ENCODE data around the gene STXBP4.

The STXBP4 gene

GRCh38 chr17:55124730-55125360, 156.3 kb downstream of the STXBP4 start:
- DNase-seq: no peak

GRCh38 chr17:55133583-55133982, 165.0 kb downstream of the STXBP4 start:
- no peak for DNase-seq

- DNase-seq: no peak
These were observed 166.1 kb downstream of the STXBP4 start for GRCh38 chr17:55134486-55135157.

GRCh38 chr17:55140809-55141208, 172.2 kb downstream of the STXBP4 start:
- peak; percentile 38 for DNase-seq

GRCh38 chr17:55144518-55144917, 176.0 kb downstream of the STXBP4 start:
- no peak for DNase-seq

- no peak for DNase-seq
These were observed 180.9 kb downstream of the STXBP4 start for GRCh38 chr17:55149485-55149884.

- DNase-seq: no peak
These were observed 183.7 kb downstream of the STXBP4 start for GRCh38 chr17:55152236-55152635.

- DNase-seq: no peak
These were observed 185.5 kb downstream of the STXBP4 start for GRCh38 chr17:55154101-55154500.

- DNase-seq: peak; percentile 78
These were observed 187.4 kb downstream of the STXBP4 start for GRCh38 chr17:55155856-55156560.

GRCh38 chr17:55157165-55157564, 188.6 kb downstream of the STXBP4 start:
- DNase-seq: peak; percentile 73

- no peak for DNase-seq
These were observed 189.9 kb downstream of the STXBP4 start for GRCh38 chr17:55158439-55158838.

GRCh38 chr17:55159251-55159650, 190.7 kb downstream of the STXBP4 start:
- DNase-seq: no peak

GRCh38 chr17:55160501-55160900, 191.9 kb downstream of the STXBP4 start:
- DNase-seq: no peak

GRCh38 chr17:55161935-55162555, 193.5 kb downstream of the STXBP4 start:
- DNase-seq: no peak

- no peak for DNase-seq
These were observed 194.0 kb downstream of the STXBP4 start for GRCh38 chr17:55162556-55162946.

GRCh38 chr17:55163408-55163807, 194.8 kb downstream of the STXBP4 start:
- DNase-seq: no peak

GRCh38 chr17:55166506-55166905, 197.9 kb downstream of the STXBP4 start:
- no peak for DNase-seq

GRCh38 chr17:55167024-55167725, 198.6 kb downstream of the STXBP4 start:
- no peak for DNase-seq

GRCh38 chr17:55168958-55169687, 200.6 kb downstream of the STXBP4 start:
- DNase-seq: no peak

- no peak for DNase-seq
These were observed 203.2 kb downstream of the STXBP4 start for GRCh38 chr17:55171634-55172328.

- no peak for DNase-seq
These were observed 204.0 kb downstream of the STXBP4 start for GRCh38 chr17:55172612-55173011.

GRCh38 chr17:55174133-55174532, 205.6 kb downstream of the STXBP4 start:
- no peak for DNase-seq
